Right lobe of liver (tissue), 6 donors: ENCODE measurements around the gene SPEM1. TPM values are rescaled to one million over a fixed set of nuclear protein-coding genes. Genes with fewer than 3 reads are reported as not detected.

Experiments used
- ATAC-seq, 4 donors: fragments of 200-7000 bp; cut with Tn5 transposase; one replicate each; pipeline ENCODE4 v1.9.1; 2020; ENCODE audit warnings: mild to moderate bottlenecking in 4 of 4, moderate library complexity in 4 of 4
- DNase-seq, 3 donors: peaks; one replicate each; pipeline ENCODE4 v3.0.0-alpha.2; 2020
- H3K27ac ChIP-seq, 3 donors: fragments of 200-600 bp; one replicate each; pipeline ENCODE4 v1.8.0; 2022
- H3K27me3 ChIP-seq, 2 donors: fragments of 200-600 bp; one replicate each; pipeline ENCODE4 v1.8.0; 2022
- H3K36me3 ChIP-seq, 4 donors: fragments of 200-600 bp; sonication (generic) in 1 of 4; one replicate each; pipeline versions ENCODE4 v1.5.1 to v1.8.0; 2017 to 2022; ENCODE audit warnings: control low read depth in 1 of 4
- H3K4me1 ChIP-seq, 4 donors: fragments of 200-600 bp; sonication (generic) in 1 of 4; one replicate each; pipeline versions ENCODE4 v1.5.1 to v1.8.0; 2017 to 2022; ENCODE audit warnings: control low read depth in 1 of 4
- H3K4me3 ChIP-seq, 3 donors: fragments of 200-600 bp; one replicate each; pipeline ENCODE4 v1.8.0; 2022
- H3K9me3 ChIP-seq, 4 donors: fragments of 200-600 bp; sonication (generic) in 1 of 4; one replicate each; pipeline versions ENCODE4 v1.5.1 to v1.8.0; 2017 to 2022; ENCODE audit warnings: control low read depth in 1 of 4
- POLR2A ChIP-seq: fragments of 450-650 bp; IDR thresholded peaks from one replicate; pipeline ENCODE4 v1.6.1; 2017; ENCODE audit warnings: antibody characterized with exemption, mild to moderate bottlenecking
- WGBS: methylation state at CpG from one replicate; pipeline ENCODE4 v1.1.6; 2018; ENCODE audit warnings: low coverage, low lambda C conversion rate; ENCODE audit not compliant: insufficient coverage; ENCODE audit errors: missing lambda C conversion rate; 5-methylcytosine and 5-hydroxymethylcytosine counted together
- intact Hi-C, 2 donors: fragments of 100-400 bp; cut with DNase I; formaldehyde crosslinking; loops; one replicate each; pipeline versions ENCODE4 v1.11.2 to v1.14.1; 2022
- total RNA-seq, 6 experiments: library from RNA; depleted of rRNA in 2 of 6; stranded (reverse); fragments of >200 nt in 2 of 6; fragmentation: NEBNext Ultra II Directional in 3 of 6; extraction: Animal tissue kit (Norgen Biotek cat#: 25700) in 3 of 6; gene quantifications; one replicate each; pipeline versions ENCODE4 v1.1.0 to v1.2.4, GENCODE V29; 2016 to 2023
- TF ChIP-seq, protein P1 (sequence below), 4 donors: fragments of 200-600 bp in 3 of 4; fragments of 450-650 bp in 1 of 4; IDR thresholded peaks; one replicate each; pipeline versions ENCODE4 v1.5.1 to v1.8.0; 2016 to 2022; ENCODE audit warnings: antibody characterized with exemption in 4 of 4, mild to moderate bottlenecking in 2 of 4
- donor health status: DM: no; HTN: yes; CAD: no.
- donor health status: DM: no; HTN: no; CAD: no.
- donor health status: DM: no; HTN: no; CAD: no.
- donor health status: DM: no; HTN: yes; CAD: no.
- donor health status: DM: no; HTN: yes; CAD: no.

SPEM1 gene
- total RNA-seq, 6 experiments from 2014 or later, result not detected

DNA sequence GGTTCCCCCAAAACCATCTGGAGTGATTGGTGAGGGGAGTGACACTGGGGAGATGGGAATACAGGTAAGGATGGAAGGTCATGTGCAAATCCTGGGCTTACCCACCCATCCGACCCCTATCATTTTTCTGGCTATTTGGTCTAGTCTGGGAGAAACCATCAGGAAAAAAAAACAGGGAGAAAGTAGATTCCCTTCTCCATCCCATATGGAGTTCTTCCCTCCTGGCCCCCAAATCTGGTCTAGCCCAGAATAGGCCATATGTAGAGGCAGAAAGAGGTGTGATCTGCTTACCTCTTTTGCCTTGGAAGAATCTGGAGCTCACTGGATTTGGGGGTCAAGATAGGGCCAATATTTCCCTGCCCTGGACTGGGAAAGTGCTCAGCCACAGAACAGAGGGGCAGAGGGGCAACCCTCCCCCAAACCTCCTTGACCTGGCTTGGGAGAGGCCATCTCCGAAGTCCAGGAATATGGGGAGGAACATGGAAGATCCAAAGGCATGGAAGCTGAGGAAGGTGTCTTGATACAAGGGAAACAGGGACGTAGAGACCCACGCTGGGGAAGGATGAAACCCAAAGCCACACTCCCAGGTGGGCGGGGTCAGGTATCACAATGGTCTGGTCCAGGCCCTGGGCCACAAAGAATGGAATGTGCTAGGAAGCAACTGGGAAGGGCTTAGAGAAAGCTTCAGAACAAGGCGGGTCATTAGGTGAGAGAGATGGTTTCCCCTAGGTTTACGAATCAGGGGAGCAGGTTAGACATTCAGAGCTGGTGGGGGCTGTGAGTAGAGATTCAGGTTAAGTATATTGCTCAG is 40.9 kb downstream of the SPEM1 start:
- intact Hi-C loops, result no loop called here

DNA sequence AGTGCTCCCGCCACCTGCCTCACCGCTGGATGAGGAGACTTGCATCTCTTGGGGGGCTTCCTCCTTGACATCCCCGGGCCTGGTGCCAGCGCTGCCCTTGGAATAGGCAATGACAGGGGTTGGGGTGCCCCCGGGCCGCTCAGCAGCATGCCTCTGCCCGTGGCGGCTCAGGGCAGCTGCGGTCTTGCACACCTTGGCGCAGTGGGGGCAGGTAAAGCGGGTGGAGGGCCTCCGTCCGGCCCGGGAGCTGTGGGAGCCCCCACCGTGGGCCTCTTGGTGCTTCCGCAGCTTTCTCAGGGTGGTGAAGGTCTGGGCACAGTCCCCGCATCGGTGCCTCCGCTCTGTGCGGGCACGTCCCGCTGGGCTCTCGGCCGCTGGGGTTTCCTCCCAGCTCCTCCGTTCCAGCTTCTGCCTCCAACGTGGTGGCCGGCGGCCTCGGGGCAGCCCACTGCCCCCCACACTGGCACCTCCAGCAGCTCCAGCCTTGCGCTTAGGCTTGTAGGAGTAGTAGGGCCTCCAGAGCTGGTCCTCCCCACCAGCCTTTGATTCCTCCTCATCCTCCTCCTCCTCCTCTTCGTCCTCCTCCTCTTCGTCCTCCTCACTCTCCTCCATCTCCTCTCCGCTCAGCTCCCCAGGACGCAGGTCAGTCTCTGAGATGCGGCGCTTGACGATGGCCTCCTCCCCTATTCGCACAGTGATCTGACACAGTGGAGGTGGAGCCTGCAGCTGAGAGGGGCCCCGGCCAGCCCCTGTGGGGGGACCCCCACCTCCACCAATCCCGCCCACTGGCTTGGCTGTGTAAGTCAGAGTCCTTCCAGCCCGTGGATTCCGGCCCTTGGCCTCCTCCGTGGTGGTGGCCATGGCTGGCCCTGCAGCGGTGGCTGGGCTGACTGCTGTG is 42.6 kb downstream of the SPEM1 start:
- H3K27ac ChIP-seq, result no peak overlapping the region
- H3K4me3 ChIP-seq, result no peak overlapping the region
- no peak for ATAC-seq
- no peaks in the 10 kb centered on the region for H3K9me3 ChIP-seq
- peaks cover 0 to 12% (median 6%) of the 10 kb centered on the region in 4 donors for H3K4me1 ChIP-seq
- intact Hi-C loops, result no loop called here
- no peak for TF ChIP-seq POLR2A
- TF ChIP-seq, protein P1, sequence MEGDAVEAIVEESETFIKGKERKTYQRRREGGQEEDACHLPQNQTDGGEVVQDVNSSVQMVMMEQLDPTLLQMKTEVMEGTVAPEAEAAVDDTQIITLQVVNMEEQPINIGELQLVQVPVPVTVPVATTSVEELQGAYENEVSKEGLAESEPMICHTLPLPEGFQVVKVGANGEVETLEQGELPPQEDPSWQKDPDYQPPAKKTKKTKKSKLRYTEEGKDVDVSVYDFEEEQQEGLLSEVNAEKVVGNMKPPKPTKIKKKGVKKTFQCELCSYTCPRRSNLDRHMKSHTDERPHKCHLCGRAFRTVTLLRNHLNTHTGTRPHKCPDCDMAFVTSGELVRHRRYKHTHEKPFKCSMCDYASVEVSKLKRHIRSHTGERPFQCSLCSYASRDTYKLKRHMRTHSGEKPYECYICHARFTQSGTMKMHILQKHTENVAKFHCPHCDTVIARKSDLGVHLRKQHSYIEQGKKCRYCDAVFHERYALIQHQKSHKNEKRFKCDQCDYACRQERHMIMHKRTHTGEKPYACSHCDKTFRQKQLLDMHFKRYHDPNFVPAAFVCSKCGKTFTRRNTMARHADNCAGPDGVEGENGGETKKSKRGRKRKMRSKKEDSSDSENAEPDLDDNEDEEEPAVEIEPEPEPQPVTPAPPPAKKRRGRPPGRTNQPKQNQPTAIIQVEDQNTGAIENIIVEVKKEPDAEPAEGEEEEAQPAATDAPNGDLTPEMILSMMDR (IDR thresholded peaks at IDR 0.05), result no peak
- peak in 1 of 3 donors; percentile 55 for DNase-seq
- H3K36me3 ChIP-seq, result peaks cover 0 to 3% (median 0%) of the 10 kb centered on the region in 4 donors
- H3K27me3 ChIP-seq, result no peaks in the 10 kb centered on the region
- WGBS, result 87% methylated on average over 4 of the region's 44 CpGs

More for the DNA sequence above, 40.9 kb downstream of the SPEM1 start:
- H3K9me3 ChIP-seq, result no peaks in the 10 kb centered on the region
- H3K27me3 ChIP-seq, result no peaks in the 10 kb centered on the region
- ATAC-seq (no peak), DNase-seq (no peak)
- TF ChIP-seq, protein P1 (IDR thresholded peaks at IDR 0.05), result no peak
- no peak for TF ChIP-seq POLR2A
- H3K27ac ChIP-seq, result no peak overlapping the region
- no peaks in the 10 kb centered on the region for H3K4me1 ChIP-seq
- H3K4me3 ChIP-seq, result no peak overlapping the region
- peaks cover 0 to 3% (median 0%) of the 10 kb centered on the region in 4 donors for H3K36me3 ChIP-seq
- 97% methylated on average over 6 of the region's 7 CpGs for WGBS

DNA sequence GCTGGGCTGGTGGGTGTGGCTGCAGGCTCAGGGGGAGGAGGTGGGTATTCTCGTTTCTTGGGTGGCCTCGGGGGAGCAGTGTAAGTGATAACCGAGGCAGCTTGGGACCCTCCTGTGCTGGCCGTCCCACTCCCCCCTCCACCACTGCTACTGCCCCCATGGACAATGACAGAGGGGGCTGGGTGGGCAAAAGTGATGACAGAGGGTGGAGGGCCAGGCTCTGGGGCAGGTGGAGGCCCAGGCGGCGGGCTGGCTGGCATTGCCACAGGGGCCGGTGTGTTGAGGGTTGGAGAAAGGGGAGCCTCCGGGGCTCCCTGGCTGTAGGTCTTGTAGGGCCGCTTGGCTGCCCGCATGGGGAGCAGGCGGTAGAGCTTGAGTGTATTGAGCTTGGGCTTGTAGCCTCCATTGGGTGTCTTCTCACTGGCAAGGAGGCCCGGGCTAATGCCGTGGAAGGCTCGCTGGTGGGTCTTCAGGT is 43.3 kb downstream of the SPEM1 start:
- ATAC-seq (no peak), DNase-seq (no peak)
- intact Hi-C loops, result no loop called here
- peaks cover 0 to 13% (median 6%) of the 10 kb centered on the region in 4 donors for H3K4me1 ChIP-seq
- H3K27ac ChIP-seq, result no peak overlapping the region
- H3K27me3 ChIP-seq, result no peaks in the 10 kb centered on the region
- peaks cover 0 to 3% (median 0%) of the 10 kb centered on the region in 4 donors for H3K36me3 ChIP-seq
- 100% methylated on average over 3 of the region's 14 CpGs for WGBS
- H3K9me3 ChIP-seq, result no peaks in the 10 kb centered on the region
- no peak overlapping the region for H3K4me3 ChIP-seq
- TF ChIP-seq POLR2A, result no peak
- TF ChIP-seq, protein P1 (IDR thresholded peaks at IDR 0.05), result no peak

DNA sequence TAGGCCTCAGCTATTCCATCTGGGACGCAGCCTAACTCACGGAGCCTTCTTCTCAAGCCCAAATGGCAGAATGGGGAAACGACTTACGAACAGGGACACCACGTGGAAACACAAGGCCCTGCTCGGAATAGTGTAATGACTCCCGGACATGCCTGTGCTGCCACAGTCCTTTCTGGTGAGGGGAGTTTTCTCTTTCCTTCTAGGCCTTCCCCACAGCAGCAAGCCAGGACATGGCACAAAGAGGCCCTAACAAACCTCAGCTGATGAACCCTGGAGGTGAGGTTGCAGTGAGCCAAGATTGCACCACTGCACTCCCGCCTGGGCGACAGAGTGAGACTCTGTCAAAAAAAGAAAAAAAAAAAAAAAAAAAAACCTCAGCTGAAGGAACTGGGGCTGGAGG is 44.0 kb downstream of the SPEM1 start:
- H3K4me1 ChIP-seq, result peaks cover 0 to 18% (median 6%) of the 10 kb centered on the region in 4 donors
- intact Hi-C loops, result no loop called here
- no peak overlapping the region for H3K4me3 ChIP-seq
- H3K36me3 ChIP-seq, result peaks cover 0 to 3% (median 0%) of the 10 kb centered on the region in 4 donors
- no peak for DNase-seq
- no peak for ATAC-seq
- 93% methylated on average over 6 of the region's 9 CpGs for WGBS
- H3K27me3 ChIP-seq, result no peaks in the 10 kb centered on the region
- TF ChIP-seq, protein P1 (IDR thresholded peaks at IDR 0.05), result no peak
- no peak overlapping the region for H3K27ac ChIP-seq
- no peaks in the 10 kb centered on the region for H3K9me3 ChIP-seq
